Stimulated activated CD8-positive, alpha-beta memory T cell treated with anti-CD3 and anti-CD28 coated beads, Interleukin-7, amount 100 ng/mL, for 24 hours (primary cell): ENCODE data around the gene HIBCH.
"Not testable (repeated sequence)": the region's sequence is repeated elsewhere in the genome, so short reads cannot be mapped to it uniquely, and the experiment has no call there.

Experiments
- DNase-seq: peaks from one replicate; pipeline ENCODE4 v3.0.0-alpha.2; 2020; ENCODE audit warnings: low read depth

Gene HIBCH

GRCh38 chr2:190235101-190235500 is 84.5 kb downstream of the HIBCH start:
- no peak for DNase-seq

DNA sequence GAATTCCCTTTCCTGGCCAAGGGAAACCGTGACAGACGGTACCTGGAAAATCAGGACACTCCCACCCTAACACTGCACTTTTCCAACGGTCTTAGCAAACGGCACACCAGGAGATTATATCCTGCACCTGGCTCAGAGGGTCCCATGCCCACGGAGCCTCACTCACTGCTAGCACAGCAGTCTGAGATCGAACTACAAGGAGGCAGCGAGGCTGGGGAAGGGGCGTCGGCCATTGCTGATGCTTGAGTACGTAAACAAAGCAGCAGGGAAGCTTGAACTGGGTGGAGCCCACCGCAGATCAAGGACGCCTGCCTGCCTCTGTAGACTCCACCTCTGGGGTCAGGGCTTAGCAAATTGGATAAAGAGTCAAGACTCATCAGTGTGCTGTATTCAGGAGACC is 95.6 kb downstream of the HIBCH start:
- not testable (repeated sequence) for DNase-seq

DNA sequence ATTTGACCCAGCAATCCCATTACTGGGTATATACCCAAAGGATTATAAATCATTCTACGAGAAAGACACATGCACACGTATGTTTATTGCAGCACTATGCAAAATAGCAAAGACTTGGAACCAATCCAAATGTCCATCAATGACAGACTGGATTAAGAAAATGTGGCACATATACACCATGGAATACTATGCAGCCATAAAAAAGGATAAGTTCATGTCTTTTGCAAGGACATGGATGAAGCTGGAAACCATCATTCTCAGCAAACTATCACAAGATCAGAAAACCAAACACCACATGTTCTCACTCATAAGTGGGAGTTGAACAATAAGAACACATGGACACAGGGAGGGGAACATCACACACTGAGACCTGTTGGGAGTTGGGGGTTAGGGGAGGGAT is 96.9 kb downstream of the HIBCH start:
- not testable (repeated sequence) for DNase-seq

DNA sequence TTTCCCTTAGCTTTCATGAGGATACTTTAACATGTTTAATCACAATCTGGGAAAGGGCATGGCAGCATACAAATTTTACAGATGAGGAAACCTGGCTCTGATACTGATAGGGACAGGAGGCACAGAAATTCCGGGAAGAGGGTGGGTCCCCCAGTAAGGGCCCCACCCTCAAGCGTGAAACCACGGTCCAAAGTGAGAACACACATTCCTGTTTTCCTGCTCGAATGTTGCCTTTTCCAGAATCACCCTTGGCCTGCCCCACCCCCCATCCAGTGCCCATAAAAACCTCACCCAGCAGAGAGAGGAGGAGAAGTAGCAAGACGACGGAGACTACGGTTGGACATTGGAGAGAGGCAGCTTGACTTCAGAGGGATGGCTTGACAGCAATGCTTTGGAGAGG is 98.2 kb downstream of the HIBCH start:
- DNase-seq, result no peak

- DNase-seq, result no peak
Measured at GRCh38 chr2:190219186-190219585, 100.4 kb downstream of the HIBCH start.

DNA sequence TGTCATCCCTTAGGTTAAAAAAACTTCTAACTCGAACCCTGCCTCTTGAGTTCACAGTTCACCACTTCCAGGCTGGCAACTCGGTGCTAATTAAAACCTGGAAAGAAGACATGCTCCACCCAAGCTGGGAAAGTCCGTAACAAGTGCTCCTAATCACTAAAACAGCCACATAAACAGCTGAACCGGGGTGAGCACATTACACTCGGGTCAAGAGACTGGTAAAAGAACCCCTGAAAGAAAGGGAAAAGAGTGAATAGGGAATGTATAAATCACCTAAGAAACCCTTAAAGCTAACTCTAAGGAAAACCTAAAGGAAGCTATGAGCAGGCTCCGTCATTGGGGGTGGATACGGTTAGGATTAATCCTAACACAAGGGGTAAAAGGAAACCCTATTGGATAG is 102.0 kb downstream of the HIBCH start:
- DNase-seq, result no peak

GRCh38 chr2:190216829-190217228 is 102.8 kb downstream of the HIBCH start:
- no peak for DNase-seq

- no peak for DNase-seq
Measured at GRCh38 chr2:190215620-190216019, 104.0 kb downstream of the HIBCH start.

GRCh38 chr2:190214426-190215194 is 105.0 kb downstream of the HIBCH start:
- no peak for DNase-seq

DNA sequence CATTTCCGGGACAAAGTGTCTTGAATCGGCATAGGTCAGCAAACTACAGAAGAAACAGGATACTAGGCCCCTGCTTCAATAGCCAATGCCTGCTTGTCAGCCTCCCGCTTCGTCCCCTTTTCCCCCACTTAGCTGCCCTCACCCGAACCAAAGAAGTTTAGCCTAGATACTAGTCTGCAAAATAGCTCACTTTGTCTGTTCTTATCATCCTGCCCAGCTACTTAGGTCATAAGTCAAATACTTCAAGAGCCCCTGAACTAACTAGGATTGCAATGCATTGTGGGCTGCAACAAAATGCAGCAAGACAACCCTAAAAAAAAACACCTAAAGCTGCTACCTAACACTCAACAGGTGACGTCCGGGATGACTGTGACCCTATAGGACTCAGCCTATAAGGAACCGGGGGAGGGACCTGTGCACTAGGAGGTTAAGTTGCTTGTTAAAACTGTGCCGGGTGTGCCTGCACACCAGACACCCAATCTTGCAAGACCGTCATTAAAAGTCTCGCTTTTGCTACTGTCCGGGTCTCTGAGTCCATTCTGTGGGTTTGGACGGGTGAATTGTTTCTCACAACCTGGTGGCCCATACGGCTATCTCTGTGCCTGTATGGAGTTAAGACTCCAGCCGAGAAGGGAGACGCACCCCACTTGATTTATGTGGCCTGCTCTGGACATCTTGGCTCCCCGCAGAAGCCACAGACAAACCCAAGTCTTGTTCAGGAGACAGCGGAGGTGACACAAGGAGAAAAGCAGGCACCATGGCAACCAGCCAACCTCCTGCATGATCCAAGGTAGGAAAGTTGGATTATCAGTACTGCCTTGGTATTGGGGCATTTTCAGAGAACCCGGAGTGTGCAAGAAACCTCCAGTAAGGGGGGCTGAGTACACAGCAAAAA is 105.9 kb downstream of the HIBCH start:
- no peak for DNase-seq

GRCh38 chr2:190210471-190210870 is 109.2 kb downstream of the HIBCH start:
- no peak for DNase-seq

DNA sequence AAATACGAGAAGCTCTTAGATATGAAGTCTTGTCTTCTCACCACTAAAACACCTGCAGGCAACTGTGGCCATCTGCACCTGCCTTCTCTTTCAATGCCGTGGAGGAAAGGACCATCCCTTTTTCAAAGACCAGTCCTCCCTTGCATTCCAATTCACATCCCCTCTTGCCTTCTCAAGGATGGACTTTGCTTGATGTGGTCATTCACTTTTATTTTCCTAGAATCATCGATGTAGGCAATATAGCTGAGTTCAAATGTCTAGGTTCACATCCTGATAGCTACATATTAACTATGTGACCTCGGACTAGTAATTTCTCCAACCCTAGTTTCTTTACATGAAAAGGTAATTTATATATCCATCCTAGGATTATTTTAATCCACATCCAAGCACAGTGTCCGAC is 110.1 kb downstream of the HIBCH start:
- DNase-seq, result no peak

- no peak for DNase-seq
Measured at GRCh38 chr2:190207930-190208329, 111.7 kb downstream of the HIBCH start.

- no peak for DNase-seq
Measured at GRCh38 chr2:190205657-190206056, 114.0 kb downstream of the HIBCH start.

DNA sequence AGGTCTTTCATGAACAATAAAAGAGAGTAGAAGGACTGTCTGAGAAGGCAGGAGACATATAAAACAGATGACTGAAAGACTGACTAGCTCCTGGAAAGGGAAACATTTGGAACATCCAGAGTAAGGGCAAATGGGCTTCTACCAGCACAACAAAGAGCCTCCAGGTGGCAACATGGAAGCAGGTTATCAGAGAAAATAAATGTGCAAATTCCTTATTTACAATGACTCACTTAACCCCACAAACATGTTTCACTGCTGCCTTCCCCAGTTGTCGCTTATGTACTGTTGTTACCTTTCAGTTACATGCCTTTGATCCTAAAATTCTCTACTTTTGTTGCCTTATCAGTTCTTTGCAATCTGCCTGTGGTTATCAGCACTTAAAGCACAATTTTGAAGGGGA is 117.0 kb downstream of the HIBCH start:
- no peak for DNase-seq

DNA sequence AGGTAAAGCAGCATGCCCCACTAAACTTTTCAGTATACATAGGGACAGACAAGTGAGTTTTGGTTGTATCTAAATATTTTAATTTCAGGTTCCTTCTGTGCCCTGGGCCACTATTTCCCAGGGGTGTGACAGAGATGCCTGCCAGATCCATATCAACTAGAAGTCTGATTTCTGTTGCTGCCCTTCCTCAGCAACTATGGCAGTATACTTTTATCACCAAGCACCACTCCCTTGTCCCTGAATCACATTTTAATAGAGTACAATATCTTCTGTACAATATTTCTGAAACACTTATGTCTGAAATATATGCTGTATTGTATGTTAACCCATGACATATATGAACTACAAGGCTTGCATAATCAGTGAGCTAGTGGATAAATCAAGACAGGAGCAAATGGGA is 117.6 kb downstream of the HIBCH start:
- no peak for DNase-seq

- no peak for DNase-seq
Measured at GRCh38 chr2:190200603-190201002, 119.0 kb downstream of the HIBCH start.

DNA sequence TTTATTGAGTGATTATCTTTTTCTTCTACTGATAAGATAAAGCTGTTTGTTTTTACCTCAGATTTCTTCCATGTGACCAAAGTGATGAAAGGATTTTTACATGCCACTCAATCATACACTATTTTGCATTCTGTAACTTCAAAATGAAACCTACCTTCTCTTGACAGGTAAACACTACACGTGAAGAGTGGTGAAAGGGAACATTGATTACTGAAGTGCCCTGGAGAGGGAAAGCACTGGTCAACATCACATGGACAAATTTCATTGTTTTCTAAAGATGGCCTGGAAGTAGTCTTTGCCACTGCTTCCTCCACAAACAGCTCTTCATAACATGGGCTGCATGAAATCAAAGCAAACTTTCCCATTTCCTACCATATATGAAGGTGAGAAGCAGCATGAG is 120.1 kb downstream of the HIBCH start:
- DNase-seq, result no peak

- no peak for DNase-seq
Measured at GRCh38 chr2:190199109-190199508, 120.5 kb downstream of the HIBCH start.

GRCh38 chr2:190197143-190197720 is 122.4 kb downstream of the HIBCH start:
- no peak for DNase-seq

DNA sequence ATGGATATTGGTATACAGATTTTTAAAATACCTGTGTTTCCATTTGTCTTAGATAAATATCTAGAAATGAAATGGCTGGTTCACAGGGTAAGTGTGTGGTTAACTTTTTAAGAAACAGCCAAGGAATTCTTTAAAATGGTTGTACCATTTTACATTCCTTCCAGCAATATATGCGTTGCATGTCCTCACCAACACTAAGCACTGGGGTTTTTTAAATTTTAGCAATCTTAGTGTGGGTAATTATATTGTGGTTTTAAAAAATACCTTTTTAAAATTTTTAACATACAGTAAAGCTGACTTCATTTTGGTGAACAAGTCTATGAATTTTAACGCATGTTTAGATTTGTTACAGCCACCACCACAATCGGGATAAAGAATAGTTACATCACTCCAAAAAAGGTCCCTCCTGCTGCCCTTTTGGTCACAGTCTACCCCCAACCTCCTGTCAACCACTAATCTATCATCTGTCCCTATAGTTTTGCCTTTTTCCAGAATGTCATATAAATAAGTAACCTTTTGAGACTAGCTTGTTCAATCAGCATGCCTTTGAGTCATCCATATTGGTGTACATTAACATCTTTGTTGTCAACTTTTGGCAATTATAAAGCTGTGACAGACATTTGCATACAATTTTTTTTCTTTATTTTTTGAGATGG is 129.0 kb downstream of the HIBCH start:
- no peak for DNase-seq

GRCh38 chr2:190188289-190188688 is 131.3 kb downstream of the HIBCH start:
- no peak for DNase-seq
